GM18867 (cell line): ENCODE measurements around the gene PRKCD.

Source experiments
- ATAC-seq: cut with Tn5 transposase; IDR thresholded peaks from one replicate; pipeline ENCODE4 v1.9.1; 2021; ENCODE audit warnings: mild to moderate bottlenecking, moderate library complexity; ENCODE audit not compliant: unreplicated experiment

The PRKCD gene

DNA sequence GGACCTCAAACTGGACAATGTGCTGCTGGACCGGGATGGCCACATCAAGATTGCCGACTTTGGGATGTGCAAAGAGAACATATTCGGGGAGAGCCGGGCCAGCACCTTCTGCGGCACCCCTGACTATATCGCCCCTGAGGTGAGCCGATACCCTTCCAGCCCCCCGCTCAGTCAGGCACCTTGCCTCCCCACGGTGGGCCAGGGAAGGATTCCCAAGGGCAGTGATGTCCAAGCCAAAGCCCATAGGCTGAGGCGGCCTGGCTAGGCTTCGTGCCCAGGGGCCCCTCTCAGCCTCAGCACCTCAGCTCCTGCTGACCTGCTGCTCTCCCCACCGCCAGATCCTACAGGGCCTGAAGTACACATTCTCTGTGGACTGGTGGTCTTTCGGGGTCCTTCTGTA, 27.7 kb downstream of the PRKCD start:
- ATAC-seq: no peak

DNA sequence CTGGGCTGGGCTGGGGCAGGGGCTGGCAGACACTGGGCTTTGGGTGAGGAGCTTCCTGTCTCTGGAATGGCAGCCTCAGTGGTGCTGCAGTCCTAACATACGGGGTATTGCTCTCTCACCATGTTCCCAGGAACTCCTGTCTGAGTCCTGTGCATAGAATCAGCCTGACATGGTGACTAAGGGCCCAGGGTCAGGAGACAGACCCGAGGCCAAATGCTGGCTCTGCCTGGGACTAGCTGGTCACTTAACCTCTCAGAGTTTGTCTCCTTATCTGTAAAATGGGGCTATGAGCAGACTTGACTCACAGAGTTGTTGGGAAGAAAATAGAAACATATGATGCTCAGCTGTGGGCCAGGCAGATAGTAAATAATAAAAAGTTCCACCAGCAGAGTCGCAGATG, 28.3 kb downstream of the PRKCD start:
- ATAC-seq: no peak

DNA sequence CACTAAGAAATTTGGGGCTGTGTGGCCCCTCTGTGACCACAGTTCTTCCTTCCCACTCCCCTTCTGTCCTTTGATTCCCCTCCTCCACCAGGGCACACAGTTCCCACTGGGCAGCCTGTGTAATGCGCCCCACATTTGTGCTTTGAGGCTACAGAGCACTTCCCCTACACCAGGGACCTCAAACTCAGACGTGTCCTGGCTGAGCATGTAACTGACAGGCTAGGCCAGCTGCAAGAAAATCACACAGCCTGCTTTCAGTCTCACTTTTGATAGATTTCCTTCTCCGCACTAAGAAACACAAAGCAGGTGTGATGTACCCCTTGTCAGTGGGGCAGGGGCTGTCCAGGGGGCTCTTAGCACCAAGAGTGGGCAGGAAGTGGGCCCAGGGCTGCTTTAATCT, 29.6 kb downstream of the PRKCD start:
- peak; percentile 65 for ATAC-seq

DNA sequence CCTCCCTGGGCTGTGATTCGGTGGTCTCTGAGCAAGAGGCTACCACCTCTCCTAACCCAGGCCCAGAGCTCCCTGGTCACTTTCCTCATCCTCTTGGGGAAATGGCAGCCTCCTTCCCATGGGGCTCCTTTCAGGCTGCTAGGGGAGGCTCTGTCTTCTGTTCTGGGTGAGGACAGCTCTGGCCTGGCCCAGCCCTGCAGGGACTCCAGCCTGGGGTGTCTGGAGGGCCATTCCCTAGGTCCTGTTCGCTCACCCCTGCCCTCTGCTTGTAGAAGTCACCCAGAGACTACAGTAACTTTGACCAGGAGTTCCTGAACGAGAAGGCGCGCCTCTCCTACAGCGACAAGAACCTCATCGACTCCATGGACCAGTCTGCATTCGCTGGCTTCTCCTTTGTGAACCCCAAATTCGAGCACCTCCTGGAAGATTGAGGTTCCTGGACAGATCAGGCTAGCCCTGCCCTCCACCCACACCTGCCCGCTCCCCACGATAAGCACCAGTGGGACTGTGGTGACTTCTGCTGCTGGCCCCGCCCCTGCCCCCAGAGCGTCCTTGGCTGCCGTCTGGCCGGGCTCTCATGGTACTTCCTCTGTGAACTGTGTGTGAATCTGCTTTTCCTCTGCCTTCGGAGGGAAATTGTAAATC, 30.9 kb downstream of the PRKCD start:
- ATAC-seq: no peak

DNA sequence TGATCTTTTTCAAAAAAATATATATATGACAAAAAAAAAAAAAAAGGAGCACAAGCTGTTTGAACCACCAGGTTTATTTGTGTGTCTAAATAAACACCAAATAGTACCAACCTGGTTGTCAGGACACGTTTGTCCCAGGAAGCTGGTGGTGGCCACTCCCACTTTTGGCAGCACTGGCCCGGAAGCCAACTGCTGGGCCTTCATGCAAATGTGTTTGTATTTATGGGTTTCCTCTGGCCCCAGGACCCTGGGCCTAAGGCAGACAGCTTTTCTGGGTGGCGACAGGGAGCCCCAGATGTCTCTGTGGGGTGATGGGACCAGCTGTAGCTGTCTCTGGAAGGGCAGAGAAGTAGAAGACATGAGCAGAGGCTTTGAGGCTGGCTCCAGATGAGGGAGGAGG, 31.6 kb downstream of the PRKCD start:
- ATAC-seq: peak; percentile 51

DNA sequence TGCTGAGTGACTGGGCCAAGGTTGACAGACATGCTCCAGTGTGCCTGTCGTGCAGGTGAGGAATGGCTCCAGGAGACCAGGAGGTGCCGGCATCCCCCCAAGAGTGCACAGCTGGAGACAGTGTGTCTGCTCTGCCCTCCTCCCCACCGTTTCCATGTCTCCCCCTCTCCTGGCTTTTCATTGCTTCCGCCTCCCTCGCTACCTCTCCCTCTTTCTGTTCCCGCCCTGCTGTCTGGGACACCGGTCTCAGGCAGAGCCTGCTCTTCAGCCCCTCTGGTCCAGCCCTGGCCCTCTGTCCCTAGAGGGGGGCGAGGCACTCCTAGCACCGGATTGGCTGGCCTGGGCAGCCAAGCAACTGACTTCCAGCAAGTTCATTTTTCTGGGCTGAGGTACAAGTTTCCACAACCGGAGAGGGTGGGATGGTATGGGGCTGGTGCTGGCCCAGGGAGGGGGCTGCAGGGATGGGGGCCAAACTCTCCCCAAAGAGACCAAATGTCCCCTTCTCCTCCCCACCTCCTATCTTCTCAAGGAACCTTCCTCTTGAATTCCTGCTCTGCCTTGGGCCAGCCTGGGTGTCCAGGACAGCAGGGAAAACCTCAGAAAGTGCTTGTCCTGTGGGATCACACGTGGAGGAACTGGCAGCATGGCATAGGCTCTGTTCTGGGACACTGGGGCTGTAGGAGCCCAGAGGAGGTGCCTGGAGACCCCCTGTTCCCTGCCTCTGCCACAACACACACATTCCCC, 32.6 kb downstream of the PRKCD start:
- ATAC-seq: no peak

DNA sequence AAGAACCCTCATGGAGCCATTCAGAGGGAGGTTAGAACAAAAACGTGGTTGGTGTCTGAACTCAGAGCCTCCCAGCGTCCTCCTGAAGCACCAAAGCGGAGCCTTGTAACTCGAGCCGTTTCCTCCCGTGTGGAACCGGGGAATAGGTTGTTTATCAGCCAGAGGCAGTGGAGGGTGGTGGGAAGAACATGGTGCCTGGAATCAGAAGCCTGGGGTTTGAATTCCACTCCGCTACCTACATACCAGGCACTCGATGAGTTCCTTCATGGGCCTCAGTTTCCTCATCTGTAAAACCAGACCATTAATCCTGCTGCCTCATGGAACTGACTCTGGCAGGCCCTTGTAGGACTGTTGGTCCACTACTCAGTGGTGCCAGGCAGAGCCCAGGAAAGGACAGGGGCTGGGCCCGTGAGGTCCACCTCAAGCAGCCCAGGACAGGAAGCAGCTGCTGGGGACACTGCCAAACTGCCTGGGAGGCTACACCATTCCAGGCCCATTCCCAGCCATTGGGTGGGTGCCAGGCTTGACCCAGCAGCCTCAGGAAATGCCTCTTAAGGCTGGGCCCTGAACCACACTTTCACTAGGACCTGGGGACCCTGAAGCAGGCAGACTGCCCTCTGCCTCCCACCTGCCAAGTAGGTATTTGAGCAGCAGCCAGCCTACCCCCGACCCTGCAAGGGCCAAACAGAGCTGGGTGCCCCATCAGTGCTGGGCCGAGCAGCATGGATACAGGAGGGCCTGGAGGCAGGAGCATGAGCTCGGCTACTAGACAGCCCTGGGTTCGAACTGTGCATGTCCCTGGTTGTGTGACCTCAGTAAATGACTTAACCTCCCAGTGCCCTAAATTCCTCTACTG, 33.4 kb downstream of the PRKCD start:
- no peak for ATAC-seq

DNA sequence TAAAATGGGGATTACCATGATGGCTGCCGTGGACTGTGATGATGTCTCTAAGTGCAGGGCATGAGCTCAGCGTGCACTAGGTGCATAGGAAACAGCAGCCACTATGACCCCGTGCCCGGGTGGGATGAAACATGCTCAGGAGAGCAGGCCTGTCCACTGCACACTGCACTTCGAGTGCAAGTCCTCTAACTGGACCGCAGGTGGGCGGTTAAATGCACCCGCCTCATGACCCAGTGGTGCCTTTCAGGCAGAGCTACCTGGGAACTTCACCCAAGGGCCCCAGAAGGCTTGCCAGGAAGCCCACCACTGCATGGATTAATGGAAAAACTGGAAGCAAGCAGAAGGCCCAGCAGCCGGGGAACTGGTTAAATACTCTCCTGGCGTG, 34.0 kb downstream of the PRKCD start:
- no peak for ATAC-seq

DNA sequence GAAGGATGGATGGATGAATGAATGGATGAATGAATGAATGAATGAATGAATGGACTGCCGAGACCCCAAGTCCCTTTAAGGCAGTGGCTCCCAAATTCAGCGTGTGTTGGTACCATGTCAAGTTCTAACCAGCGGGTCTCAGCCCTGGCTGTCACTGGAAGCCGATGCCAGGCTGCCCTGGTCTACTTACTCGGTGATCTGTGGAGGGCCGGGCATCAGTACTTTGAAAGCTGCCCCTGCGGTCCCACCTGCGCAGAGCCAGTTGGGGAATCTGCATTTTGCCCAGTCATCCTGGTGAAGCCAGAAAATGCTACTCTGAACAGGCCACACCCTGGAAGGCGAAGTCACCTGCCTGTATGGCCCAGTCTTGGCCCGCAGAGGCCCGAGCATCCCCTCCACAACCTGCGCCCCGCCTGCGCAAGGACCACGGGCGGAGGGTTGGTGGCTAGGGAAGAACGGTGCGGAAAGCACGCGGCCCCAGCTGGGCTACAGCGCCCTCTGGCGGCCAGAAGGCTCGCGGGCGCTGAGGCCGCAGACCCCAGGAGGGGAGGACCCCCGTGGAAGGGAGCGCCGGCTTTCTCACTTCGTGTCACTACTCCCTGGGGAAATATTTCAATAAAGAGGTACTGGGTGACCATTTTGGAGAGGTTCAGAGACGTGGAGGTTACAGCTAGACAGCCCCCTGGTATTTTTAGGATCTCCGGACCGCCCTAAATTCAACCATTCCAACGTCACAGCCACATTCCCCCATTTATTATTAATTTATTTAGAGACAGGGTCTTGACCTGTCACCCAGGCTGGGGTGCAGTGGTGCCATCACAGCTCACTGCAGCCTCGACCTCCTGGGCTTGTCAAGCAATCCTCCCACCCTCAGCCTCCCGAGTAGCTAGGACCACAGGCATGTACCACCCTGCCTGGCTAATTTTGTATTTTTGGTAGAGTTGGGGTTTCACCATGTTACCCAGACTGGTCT, 34.9 kb downstream of the PRKCD start:
- ATAC-seq: no peak

DNA sequence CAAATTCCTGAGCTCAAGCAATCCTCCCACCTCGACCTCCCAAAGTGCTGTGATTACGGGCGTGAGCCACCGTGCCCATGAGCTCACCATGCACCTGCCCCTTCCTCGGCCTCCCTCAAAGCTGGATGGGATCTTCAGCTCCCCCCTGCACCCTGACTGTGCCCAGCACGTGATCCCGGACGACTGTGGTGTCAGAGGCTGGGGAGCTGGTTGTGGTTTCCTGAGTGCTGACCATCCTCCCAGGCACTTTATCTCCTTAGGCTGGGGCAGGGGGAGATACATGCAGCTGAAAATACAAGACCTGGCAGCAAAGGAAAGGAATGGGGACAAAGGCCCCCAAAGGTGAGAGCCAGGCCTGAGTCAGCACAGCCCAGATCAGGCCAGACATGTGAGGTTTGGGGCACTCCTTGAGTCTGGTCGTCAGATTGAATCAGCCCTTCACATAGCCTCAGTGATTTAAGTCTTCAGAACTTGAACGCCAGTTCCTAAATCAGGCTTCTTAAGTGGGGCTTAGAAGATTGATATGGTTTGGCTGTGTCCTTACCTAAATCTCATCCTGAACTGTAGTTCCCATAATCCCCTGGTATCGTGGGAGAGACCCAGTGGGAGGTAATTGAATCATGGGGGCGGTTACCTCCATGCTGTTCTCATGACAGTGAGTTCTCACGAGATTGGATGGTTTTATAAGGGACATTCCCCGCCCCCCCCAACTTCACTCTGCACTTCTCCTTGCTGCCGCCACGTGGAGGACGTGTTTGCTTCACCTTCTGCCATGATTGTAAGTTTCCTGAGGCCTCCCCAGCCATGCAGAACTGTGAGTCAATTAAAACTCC, 35.8 kb downstream of the PRKCD start:
- ATAC-seq: peak; percentile 33

DNA sequence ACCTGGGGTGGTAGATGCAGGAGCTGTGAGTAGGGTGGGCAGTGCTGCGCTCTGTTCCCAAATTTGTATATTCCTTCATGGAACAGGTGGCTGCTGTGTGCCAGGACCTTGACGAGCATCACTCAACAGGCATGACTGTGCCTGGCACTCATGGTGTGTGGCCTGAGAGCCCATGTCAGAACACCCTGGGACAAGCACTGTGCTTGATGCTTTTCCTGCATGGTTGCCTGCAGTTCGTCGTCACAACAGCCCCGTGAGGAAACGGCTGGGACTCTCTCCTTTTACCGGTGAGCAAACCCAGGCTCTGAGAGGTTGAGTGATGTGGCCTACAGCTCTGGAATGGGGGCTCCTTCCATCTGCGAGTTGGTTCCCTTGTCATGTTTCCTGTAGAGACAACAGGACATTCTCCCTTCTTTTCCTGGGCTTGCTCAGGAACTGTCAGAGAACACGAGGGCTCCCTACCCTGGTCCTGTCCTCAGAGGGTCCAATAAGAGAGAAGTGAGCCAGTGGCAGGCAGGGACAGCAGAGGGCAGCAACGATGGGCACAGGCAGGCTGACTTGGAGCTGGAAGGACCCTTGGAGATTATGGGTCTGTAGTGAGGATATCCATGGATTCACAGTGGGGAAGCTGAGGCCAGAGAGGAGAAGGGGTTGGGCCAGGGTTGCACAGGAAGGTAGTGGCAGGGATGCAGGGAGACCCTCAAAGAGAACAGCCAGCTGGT, 37.4 kb downstream of the PRKCD start:
- ATAC-seq: no peak

DNA sequence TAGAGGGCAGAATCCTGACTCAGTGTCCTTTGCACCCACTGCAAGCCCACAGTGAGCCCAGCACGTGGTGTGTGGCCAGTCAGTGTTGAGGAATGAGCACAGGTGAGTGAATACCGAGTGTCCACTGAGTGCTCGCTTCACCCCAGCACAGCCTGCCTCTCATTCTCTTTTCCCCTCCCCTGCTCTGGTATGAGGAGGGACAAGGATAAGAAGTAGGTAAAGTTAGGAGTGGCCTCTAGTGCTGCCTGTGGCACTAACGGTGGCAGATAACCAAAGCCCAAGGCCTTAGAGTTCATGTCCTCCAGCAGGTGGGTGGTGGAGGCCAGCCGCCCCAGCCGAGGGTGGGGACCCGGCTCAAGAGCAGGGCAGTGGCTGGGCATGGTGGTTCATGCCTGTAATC, 38.0 kb downstream of the PRKCD start:
- no peak for ATAC-seq

DNA sequence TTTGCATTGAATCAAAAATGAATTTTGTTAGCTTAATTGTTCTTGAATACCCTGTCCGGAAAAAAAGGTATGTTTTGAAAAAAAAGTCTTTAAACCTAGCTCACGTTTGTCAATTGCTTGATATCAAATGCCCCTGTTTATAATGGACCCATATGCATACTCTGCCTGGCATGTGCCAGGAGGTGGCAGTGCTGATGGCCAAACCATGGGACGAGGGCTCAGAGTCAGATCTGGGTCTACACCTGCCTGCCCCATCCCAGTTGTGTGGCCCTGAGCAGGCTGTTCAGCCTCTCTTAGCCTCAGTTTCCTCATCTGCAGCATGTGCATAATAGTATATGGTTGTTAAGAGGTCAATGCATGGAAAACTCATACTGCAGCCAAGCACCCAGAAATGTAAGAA, 38.8 kb downstream of the PRKCD start:
- ATAC-seq: no peak

DNA sequence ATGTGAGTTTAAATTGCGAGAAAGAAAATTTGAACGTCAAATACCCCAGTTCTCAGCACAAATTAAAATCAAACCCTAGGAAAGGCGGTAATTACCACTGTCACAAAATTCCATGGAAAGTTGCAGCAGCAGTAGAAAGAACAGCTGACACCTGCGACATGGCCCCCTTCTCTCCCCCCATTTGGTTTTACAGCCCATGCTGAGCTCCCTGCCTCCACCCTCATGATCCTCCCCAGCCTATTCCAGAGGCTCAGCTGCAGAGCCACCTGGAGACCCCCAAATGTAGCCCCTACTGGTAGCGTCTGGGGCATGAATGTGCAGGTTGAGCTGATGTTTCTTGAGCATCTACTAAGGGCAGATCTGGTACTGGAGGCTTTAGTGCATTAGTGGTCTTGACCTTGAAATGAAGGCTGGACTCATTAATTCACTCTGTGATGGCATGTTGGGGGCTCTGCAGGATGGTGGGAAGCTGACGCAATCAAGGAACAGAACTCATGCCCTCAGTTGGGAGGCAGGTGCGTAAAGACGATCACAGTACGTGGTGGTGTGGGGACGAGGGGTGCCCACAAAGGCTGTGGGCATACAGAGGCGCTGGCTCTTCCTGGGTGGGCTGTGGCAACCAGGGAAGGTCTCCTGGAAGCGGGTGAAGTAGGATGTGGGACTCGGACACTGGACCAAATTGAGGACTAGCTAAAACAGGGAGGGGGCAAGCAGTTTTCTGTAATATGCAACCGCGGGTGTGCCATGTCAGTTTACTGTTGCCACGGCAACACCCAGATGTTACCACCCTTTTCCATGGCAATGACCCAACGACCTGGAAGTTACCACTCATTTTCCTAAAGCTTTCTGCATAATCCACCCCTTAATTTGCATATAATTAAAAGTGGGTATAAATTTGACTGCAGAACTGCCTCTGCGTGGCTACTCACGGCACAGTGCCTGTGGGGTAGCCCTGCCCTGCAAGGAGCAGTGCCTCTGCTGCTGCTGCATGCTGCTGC, 39.8 kb downstream of the PRKCD start:
- no peak for ATAC-seq

DNA sequence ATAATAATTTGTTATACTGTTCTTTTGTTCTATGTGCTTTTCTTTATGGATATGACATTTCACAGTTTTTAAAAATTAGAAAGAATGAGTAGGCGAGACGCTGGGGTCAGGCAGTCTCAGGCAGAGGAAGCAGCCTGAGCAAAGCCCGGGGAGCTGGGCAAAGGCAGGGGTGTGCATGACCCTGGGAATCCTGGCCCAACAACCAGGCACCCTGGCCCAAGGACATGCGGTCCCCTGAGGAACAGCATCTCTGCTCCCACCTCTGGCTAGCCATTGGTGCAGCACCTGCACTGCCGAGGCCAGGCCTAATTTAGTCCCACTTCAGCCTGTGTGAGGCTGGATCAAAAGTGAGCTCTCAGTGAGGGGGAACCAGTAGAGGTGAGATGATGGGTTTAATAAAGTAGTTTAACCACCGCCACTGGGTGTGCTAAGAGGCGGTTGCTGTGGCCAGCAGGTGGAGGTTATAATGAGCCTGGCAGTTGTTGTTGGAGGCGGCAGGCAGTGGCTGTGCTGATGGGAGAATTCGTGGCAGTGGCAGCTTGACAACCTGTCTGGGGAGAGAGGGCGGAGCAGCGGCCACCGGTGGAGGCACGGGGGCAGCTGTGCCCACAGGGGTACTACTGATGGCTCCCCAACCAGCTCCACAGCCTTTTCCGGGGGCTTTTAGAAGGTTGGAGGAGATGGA, 41.5 kb downstream of the PRKCD start:
- no peak for ATAC-seq

DNA sequence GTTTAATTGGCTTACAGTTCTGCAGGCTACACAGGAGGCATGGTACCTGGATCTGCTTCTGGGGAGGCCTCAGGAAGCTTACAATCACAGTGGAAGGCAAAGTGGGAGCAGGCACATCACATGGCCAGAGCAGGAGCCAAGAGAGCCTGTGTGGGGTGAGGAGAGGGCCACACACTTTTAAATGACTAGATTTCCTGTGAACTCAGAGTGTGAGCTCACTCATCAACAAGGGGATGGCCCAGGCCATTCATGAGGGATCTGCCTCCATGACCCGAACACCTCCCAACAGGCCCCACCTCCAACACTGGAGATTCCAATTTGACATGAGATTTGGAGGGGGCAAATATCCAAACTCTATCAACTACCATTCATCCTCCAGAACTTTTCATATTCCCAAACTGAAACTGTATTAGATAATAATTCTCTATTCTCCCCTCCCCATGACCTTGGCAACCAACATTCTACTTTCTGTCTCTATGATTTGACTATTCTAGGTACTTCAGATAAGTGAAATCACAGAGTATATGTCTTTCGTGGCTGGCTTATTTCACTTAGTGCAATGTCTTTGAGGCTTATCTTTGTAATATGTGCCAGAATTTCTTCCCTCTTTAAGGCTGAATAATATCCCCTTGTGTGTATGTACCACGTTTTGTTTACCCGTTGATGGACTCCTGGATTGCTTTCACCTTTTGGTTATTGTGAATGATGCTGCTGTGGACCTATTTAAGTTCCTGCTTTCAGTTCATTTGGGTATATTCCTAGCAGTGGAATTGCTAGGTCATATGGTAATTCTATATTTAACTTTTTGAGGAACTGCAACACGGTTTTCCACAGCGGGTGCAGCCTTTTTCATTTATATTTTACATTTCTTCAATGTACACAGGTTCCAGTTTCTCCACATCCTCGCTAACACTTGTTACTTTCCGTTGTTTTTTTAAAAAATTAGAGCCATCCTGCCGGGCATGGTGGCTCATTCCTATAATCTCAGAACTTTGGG, 51.0 kb downstream of the PRKCD start:
- no peak for ATAC-seq
